Ovary (tissue), 9 donors: ENCODE results near the gene LNPEP. TPM values are rescaled to one million over a fixed set of nuclear protein-coding genes. Genes with fewer than 3 reads are reported as not detected.

ENCODE experiments used
- DNase-seq, 5 donors: peaks; one replicate each; pipeline ENCODE4 v3.0.0-alpha.2; 2019 to 2020
- H3K27ac ChIP-seq, 2 donors: fragments of 200-600 bp; one replicate each; pipeline versions ENCODE4 v1.5.1 to v1.8.0; 2019 to 2022
- H3K27me3 ChIP-seq: fragments of 200-600 bp; one replicate; pipeline ENCODE4 v1.8.0; 2022
- H3K36me3 ChIP-seq: fragments of 200-600 bp; sonication (generic); one replicate; pipeline ENCODE4 v1.5.1; 2019
- H3K4me1 ChIP-seq: one replicate; pipeline ENCODE4 v1.8.1; 2013; ENCODE audit warnings: mild to moderate bottlenecking, moderate library complexity; ENCODE audit not compliant: insufficient read depth
- H3K4me3 ChIP-seq: fragments of 200-600 bp; sonication (generic); one replicate; pipeline ENCODE4 v1.5.1; 2017
- H3K9me3 ChIP-seq, 2 donors: fragments of 200-600 bp in 1 of 2; sonication (generic) in 1 of 2; one replicate each; pipeline versions ENCODE4 v1.5.1 to v1.8.1; 2013 to 2019; ENCODE audit warnings: mild to moderate bottlenecking in 1 of 2, moderate library complexity in 1 of 2
- EP300 ChIP-seq: sonication (generic); formaldehyde crosslinking; IDR thresholded peaks from one replicate; pipeline ENCODE4 v1.6.1; 2017; ENCODE audit warnings: antibody characterized with exemption
- POLR2A ChIP-seq: fragments of 450-650 bp; IDR thresholded peaks from one replicate; pipeline ENCODE4 v1.6.1; 2017; ENCODE audit warnings: antibody characterized with exemption, mild to moderate bottlenecking, moderate library complexity
- WGBS, 3 donors: extraction: QIAGEN DNeasy Blood & Tissue Kit in 1 of 3; methylation state at CpG; one replicate each; pipeline versions ENCODE4 v1.1.5 to v1.1.7; 2013 to 2017; 5-methylcytosine and 5-hydroxymethylcytosine counted together
- intact Hi-C, 4 donors: fragments of 100-400 bp; cut with DNase I; formaldehyde crosslinking; loops; one replicate each; pipeline versions ENCODE4 v1.11.0 to v1.15.1; 2022 to 2023
- polyA plus RNA-seq, 2 donors: library from polyadenylated mRNA; stranded (reverse); fragments of 200-250 nt in 1 of 2; fragments of 350-450 nt in 1 of 2; fragmentation: Illumina TruSeq in 1 of 2; extraction: RNeasy Lipid Tissue Mini Kit (QIAGEN cat#74804) in 1 of 2; gene quantifications; one replicate each; pipeline ENCODE4 v1.2.3, GENCODE V29; 2013 to 2014
- total RNA-seq, 7 donors: library from RNA; depleted of rRNA in 2 of 7; stranded (reverse); fragments of >200 nt in 2 of 7; fragmentation: NEBNext Ultra II Directional in 3 of 7; extraction: Animal tissue kit (Norgen Biotek cat#: 25700) in 3 of 7; gene quantifications; one replicate each; pipeline versions ENCODE4 v1.1.0 to v1.2.4, GENCODE V29; 2016 to 2023
- TF ChIP-seq, protein P1 (sequence below), 3 donors: fragments of 450-650 bp in 2 of 3; fragments of 200-600 bp in 1 of 3; IDR thresholded peaks; one replicate each; pipeline versions ENCODE4 v1.5.1 to v1.8.0; 2016 to 2022; ENCODE audit warnings: antibody characterized with exemption in 3 of 3, mild to moderate bottlenecking in 1 of 3
- donor health status: DM: no; HTN: no; CAD: no; lungs with moderate emphysema.
- donor health status: DM: no; HTN: no; CAD: no.
- donor health status: Bipolar disorder and iron deficiency.
- donor health status: DM: yes; HTN: yes; CAD: no.
- donor health status: DM: no; HTN: no; CAD: no.
- donor health status: DM: yes; HTN: yes; CAD: no.

LNPEP gene
- total and polyA plus RNA-seq, 9 donors = 7.6 to 45.5 (median 32.3) TPM

DNA sequence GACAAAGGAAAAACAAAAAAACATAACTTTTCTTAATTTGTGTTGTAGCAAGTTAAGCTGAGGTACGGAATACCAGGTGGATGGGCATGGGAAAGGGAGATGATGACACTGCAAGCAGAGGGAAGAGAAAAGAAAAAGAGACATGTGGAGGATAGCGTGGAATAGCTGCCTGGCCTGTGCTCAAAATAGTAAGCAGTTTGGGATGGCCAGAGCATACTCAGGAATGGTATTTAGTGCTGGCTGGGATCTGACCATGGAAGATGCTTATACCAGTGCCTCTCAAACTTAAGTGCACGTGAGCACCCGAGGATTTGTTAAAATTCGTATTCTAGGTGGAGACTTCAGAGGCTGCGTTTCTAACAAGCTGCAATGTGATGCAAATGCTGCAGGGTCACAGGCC, 41.3 kb downstream of the LNPEP start:
- peaks cover 2% of the 10 kb centered on the region for H3K4me1 ChIP-seq
- no peak overlapping the region for H3K27ac ChIP-seq
- 63 to 75% (median 66%) methylated on average over 6 of the region's 6 CpGs for WGBS, 3 donors

DNA sequence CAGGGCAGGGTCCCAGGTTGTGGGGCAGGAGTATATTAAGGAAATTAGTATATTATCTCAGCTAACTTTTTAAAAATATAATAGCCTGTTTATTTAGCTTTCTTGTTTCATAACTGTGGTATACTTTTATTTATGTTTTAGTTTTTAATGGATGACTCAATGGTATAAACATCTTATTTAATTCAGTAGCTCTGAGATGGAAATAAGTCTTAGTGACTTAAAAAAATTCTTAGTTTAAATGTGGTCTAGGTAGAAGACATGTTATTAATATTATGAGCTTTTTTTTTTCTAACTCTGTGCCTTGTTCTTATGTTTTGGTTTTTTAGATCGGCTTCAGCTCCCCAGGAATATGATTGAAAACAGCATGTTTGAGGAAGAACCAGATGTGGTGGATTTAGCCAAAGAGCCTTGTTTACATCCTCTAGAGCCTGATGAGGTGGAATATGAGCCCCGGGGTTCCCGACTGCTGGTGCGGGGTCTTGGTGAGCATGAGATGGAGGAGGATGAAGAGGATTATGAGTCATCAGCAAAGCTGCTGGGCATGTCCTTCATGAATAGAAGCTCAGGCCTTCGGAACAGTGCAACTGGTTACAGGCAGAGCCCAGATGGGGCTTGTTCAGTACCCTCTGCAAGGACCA, 43.1 kb downstream of the LNPEP start:
- TF ChIP-seq POLR2A = no peak
- no peak for TF ChIP-seq EP300
- TF ChIP-seq, protein P1, sequence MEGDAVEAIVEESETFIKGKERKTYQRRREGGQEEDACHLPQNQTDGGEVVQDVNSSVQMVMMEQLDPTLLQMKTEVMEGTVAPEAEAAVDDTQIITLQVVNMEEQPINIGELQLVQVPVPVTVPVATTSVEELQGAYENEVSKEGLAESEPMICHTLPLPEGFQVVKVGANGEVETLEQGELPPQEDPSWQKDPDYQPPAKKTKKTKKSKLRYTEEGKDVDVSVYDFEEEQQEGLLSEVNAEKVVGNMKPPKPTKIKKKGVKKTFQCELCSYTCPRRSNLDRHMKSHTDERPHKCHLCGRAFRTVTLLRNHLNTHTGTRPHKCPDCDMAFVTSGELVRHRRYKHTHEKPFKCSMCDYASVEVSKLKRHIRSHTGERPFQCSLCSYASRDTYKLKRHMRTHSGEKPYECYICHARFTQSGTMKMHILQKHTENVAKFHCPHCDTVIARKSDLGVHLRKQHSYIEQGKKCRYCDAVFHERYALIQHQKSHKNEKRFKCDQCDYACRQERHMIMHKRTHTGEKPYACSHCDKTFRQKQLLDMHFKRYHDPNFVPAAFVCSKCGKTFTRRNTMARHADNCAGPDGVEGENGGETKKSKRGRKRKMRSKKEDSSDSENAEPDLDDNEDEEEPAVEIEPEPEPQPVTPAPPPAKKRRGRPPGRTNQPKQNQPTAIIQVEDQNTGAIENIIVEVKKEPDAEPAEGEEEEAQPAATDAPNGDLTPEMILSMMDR (IDR thresholded peaks at IDR 0.05) = no peak
- Histone ChIP-seq H3K36me3 (no peaks in the 10 kb centered on the region), H3K4me3 (no peak overlapping the region), H3K4me1 (peaks cover 1% of the 10 kb centered on the region), H3K9me3 (no peaks in the 10 kb centered on the region), H3K27me3 (no peaks in the 10 kb centered on the region), H3K27ac (no peak overlapping the region)
- no peak for DNase-seq
- WGBS, 3 donors = 55 to 67% (median 59%) methylated on average over 5 of the region's 5 CpGs
- intact Hi-C loops = no loop called here

More for the DNA sequence above, 41.3 kb downstream of the LNPEP start:
- H3K9me3 ChIP-seq = no peaks in the 10 kb centered on the region
- intact Hi-C loops = no loop called here
- no peaks in the 10 kb centered on the region for H3K36me3 ChIP-seq
- TF ChIP-seq EP300 (no peak), POLR2A (no peak)
- TF ChIP-seq, protein P1 (IDR thresholded peaks at IDR 0.05) = no peak
- no peak for DNase-seq
- no peaks in the 10 kb centered on the region for H3K27me3 ChIP-seq
- H3K4me3 ChIP-seq = no peak overlapping the region

DNA sequence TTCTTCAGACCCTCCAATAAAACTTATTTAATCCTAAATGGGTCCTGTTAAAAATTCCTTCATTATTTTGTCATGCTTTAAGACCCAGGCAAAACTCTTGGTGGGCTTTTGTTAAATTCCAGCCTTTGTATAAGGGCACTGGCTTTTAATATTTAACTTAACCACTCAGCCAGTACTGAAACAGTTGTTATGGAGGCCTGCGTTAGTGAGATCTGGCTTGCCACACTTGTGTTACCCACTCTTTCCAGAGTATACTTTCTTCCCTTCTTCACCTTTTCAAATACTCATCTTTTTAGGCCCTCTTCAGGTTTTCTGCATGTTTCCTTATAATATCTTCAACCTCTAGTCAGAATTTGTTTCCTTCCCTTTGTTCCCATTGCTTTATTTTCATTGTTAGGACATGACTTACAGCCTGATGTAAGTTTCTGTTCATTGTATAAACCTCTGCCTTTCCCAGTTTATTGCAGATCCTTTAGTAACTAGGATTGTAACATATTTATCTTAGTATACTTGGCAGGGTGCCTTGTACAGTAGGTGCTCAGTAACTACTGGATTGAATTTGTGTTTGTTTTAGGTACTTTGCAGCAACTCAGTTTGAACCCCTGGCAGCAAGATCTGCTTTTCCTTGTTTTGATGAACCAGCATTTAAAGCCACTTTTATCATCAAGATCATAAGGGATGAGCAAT, 48.8 kb downstream of the LNPEP start:
- Histone ChIP-seq H3K9me3 (no peaks in the 10 kb centered on the region), H3K4me1 (no peaks in the 10 kb centered on the region), H3K36me3 (no peaks in the 10 kb centered on the region), H3K27me3 (no peaks in the 10 kb centered on the region), H3K4me3 (no peak overlapping the region), H3K27ac (no peak overlapping the region)
- no peak for DNase-seq
- TF ChIP-seq POLR2A = no peak
- intact Hi-C loops = no loop called here
- 38 to 94% (median 91%) methylated on average over 1 of the region's 1 CpG for WGBS, 3 donors

DNA sequence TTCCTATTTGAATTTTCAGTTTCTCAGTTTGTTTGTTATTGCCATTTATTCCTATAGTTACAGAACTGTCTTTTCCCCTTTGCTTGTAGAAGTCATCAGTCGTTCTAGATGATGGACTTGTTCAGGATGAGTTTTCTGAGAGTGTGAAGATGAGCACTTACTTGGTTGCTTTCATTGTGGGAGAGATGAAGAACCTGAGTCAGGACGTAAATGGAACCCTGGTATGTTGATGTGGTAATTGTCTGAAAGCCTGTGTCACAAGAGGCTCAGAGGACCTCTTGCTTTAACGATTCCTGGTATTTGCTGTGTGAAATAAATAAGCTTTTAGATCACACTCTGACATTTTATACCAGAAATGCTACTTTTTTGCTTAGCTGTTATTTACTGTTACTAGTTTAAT, 50.6 kb downstream of the LNPEP start:
- intact Hi-C loops = no loop called here
- Histone ChIP-seq H3K36me3 (no peaks in the 10 kb centered on the region), H3K4me3 (no peak overlapping the region), H3K27ac (no peak overlapping the region), H3K9me3 (no peaks in the 10 kb centered on the region), H3K27me3 (no peaks in the 10 kb centered on the region), H3K4me1 (no peaks in the 10 kb centered on the region)
- DNase-seq = no peak
- 94 to 96% (median 95%) methylated on average over 3 of the region's 3 CpGs for WGBS, 3 donors
- no peak for TF ChIP-seq EP300
- TF ChIP-seq, protein P1 (IDR thresholded peaks at IDR 0.05) = no peak
- TF ChIP-seq POLR2A = no peak

DNA sequence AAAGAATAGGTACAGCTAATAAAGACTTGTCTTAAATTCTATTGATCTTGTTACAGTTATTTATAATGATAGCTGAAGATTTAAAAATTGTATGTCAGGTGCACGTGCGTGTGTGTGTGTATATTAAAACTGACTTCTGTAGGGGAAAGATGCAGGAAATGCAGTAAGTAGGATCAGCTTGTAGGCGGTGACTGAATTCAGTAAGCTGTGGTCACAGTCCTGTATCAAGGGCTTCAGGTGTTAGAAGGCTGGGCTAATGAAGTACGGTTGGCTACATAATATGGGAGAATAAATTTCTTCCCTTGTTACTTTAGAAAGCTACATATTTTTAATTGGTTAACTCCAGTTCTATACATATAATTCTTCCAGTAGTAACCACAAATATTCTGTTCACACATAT, 54.2 kb downstream of the LNPEP start:
- Histone ChIP-seq H3K4me3 (no peak overlapping the region), H3K27me3 (no peaks in the 10 kb centered on the region), H3K9me3 (no peaks in the 10 kb centered on the region), H3K36me3 (no peaks in the 10 kb centered on the region), H3K4me1 (no peaks in the 10 kb centered on the region), H3K27ac (no peak overlapping the region)
- no peak for DNase-seq
- 94 to 98% (median 94%) methylated on average over 4 of the region's 4 CpGs for WGBS, 3 donors
- TF ChIP-seq POLR2A (no peak), EP300 (no peak)
- TF ChIP-seq, protein P1 (IDR thresholded peaks at IDR 0.05) = no peak
- intact Hi-C loops = no loop called here
